ENCODE data around the gene STK10. TPM values are rescaled to one million over a fixed set of nuclear protein-coding genes. Genes with fewer than 3 reads are reported as not detected.
"Not testable (repeated sequence)": the region's sequence is repeated elsewhere in the genome, so short reads cannot be mapped to it uniquely, and the experiment has no call there.

The STK10 gene
- total RNA-seq, 1 donor from 2014 or later, result 66.2 TPM

DNA sequence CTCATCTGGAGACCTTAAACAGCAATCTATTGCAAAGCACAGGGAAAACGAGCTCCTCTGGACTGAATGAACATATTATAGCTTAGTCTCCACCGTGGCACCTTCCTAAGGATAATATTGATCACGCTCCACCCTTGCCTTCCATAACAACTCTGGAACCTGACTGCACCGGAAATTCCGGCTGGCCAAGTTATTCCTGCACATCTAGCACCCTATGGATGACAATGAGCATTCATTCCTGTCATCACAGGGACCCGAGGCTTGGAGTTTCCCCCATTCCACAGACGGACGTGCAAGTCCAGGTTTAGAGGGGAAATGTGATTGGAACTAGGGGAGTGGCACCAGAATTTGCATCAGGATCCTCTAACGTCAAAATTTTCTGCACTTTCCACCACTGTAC lies 27.5 kb downstream of the STK10 start:
- TF ChIP-seq, protein P1, sequence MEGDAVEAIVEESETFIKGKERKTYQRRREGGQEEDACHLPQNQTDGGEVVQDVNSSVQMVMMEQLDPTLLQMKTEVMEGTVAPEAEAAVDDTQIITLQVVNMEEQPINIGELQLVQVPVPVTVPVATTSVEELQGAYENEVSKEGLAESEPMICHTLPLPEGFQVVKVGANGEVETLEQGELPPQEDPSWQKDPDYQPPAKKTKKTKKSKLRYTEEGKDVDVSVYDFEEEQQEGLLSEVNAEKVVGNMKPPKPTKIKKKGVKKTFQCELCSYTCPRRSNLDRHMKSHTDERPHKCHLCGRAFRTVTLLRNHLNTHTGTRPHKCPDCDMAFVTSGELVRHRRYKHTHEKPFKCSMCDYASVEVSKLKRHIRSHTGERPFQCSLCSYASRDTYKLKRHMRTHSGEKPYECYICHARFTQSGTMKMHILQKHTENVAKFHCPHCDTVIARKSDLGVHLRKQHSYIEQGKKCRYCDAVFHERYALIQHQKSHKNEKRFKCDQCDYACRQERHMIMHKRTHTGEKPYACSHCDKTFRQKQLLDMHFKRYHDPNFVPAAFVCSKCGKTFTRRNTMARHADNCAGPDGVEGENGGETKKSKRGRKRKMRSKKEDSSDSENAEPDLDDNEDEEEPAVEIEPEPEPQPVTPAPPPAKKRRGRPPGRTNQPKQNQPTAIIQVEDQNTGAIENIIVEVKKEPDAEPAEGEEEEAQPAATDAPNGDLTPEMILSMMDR (IDR thresholded peaks at IDR 0.05), result no peak
- H3K9me3 Mint-ChIP-seq (ENCODE audit: unreplicated experiment), result no peaks in the 10 kb centered on the region
- H3K36me3 Mint-ChIP-seq (ENCODE audit: unreplicated experiment), result peaks cover 11% of the 10 kb centered on the region
- no peaks in the 10 kb centered on the region for H3K27me3 Mint-ChIP-seq (ENCODE audit: unreplicated experiment)
- peaks cover 19% of the 10 kb centered on the region for H3K4me1 Mint-ChIP-seq (ENCODE audit: unreplicated experiment)
- no peak overlapping the region for H3K27ac Mint-ChIP-seq (ENCODE audit: unreplicated experiment)
- no peak for DNase-seq (ENCODE audit: extremely low spot score, unreplicated experiment)
- H3K4me3 Mint-ChIP-seq (ENCODE audit: unreplicated experiment), result no peak overlapping the region

DNA sequence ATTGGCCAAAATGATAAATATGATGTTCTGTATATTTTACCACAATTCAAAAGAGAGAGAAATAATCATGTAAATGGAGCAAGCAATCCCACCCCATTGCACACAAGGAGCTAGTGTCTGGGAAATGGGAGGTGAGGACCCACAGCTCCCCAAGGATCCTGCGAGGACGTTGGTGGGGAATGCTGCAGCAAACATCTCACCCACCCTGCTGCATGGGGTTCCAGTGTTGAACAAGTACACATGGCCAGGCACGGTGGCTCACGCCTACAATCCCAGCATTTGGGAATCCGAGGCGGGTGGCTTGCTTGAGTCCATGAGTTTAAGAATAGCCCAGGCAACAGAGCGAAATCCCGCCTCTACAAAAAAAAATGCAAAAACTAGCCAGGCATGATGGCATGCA lies 29.0 kb downstream of the STK10 start:
- no peaks in the 10 kb centered on the region for H3K27me3 Mint-ChIP-seq (ENCODE audit: unreplicated experiment)
- TF ChIP-seq, protein P1 (IDR thresholded peaks at IDR 0.05), result no peak
- H3K4me1 Mint-ChIP-seq (ENCODE audit: unreplicated experiment), result peaks cover 12% of the 10 kb centered on the region
- H3K9me3 Mint-ChIP-seq (ENCODE audit: unreplicated experiment), result no peaks in the 10 kb centered on the region
- no peak overlapping the region for H3K27ac Mint-ChIP-seq (ENCODE audit: unreplicated experiment)
- peaks cover 22% of the 10 kb centered on the region for H3K36me3 Mint-ChIP-seq (ENCODE audit: unreplicated experiment)
- H3K4me3 Mint-ChIP-seq (ENCODE audit: unreplicated experiment), result no peak overlapping the region
- no peak for DNase-seq (ENCODE audit: extremely low spot score, unreplicated experiment)

DNA sequence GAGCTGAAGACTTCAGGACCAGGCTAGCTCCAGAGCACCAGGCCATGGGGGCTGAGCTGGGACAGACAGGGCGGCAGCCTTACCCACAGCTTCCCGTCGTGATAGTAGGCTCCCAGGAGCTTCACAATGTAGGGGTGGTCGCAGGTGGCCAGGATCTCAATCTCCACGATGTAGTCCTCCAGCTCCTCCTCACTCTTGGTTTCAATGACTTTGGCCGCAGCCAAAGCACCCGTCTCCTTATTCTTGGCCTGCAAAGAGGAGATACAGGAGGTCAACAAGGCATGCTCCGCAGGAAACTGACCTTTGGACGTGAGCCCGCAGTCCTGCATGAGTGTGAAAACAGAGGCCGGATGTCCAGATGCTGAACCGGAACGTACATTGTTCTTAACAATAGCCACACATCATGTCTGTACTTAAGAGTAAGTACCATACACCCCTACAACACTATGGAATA lies 31.5 kb downstream of the STK10 start:
- no peak overlapping the region for H3K27ac Mint-ChIP-seq (ENCODE audit: unreplicated experiment)
- peaks cover 2% of the 10 kb centered on the region for H3K4me1 Mint-ChIP-seq (ENCODE audit: unreplicated experiment)
- H3K4me3 Mint-ChIP-seq (ENCODE audit: unreplicated experiment), result no peak overlapping the region
- H3K27me3 Mint-ChIP-seq (ENCODE audit: unreplicated experiment), result no peaks in the 10 kb centered on the region
- DNase-seq (ENCODE audit: extremely low spot score, unreplicated experiment), result no peak
- TF ChIP-seq, protein P1 (IDR thresholded peaks at IDR 0.05), result no peak
- H3K36me3 Mint-ChIP-seq (ENCODE audit: unreplicated experiment), result peaks cover 40% of the 10 kb centered on the region
- no peaks in the 10 kb centered on the region for H3K9me3 Mint-ChIP-seq (ENCODE audit: unreplicated experiment)

DNA sequence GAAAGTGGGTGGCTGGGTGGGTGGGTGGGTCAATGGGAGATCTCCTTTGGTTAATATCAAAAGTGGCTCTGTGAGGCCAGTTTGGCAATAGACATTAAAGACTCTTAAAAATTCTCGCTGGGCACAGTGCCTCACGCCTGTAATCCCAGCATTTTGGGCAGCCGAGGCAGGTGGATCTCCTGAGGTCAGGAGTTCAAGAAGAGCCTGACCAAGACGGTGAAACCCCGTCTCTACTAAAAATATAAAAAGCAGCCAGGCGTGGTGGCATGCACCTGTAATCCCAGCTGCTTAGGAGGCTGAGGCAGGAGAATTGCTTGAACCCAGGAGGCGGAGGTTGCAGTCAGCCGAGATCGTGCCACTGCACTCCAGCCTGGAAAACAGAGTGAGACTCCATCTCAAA lies 32.9 kb downstream of the STK10 start:
- not testable (repeated sequence) for H3K27ac Mint-ChIP-seq (ENCODE audit: unreplicated experiment); DNase-seq (ENCODE audit: extremely low spot score, unreplicated experiment); H3K4me3 Mint-ChIP-seq (ENCODE audit: unreplicated experiment); H3K27me3 Mint-ChIP-seq (ENCODE audit: unreplicated experiment); H3K9me3 Mint-ChIP-seq (ENCODE audit: unreplicated experiment)
- H3K4me1 Mint-ChIP-seq (ENCODE audit: unreplicated experiment), result peaks cover 10% of the 10 kb centered on the region
- peaks cover 49% of the 10 kb centered on the region for H3K36me3 Mint-ChIP-seq (ENCODE audit: unreplicated experiment)

DNA sequence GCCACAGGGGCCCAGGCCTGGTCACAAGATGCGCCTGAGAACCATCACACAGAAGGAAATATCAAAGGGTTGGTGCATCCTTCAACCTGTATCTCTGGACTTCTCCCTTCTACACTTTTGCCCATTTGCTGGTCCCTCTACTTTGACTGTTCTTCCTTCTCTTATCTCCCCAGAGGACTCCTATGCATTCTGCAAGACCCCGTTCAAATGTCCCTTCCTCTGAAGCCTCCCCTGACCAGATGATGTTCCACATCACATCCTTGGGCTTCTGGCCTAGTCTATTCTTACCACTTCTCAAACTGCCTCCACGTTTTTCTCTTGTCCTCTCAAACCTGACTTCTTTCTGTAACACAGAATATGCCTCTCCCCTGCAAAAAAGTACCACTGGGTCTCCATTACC lies 34.3 kb downstream of the STK10 start:
- peaks cover 13% of the 10 kb centered on the region for H3K4me1 Mint-ChIP-seq (ENCODE audit: unreplicated experiment)

More for the DNA sequence above, 34.3 kb downstream of the STK10 start:
- H3K27me3 Mint-ChIP-seq (ENCODE audit: unreplicated experiment), result no peaks in the 10 kb centered on the region
- peaks cover 49% of the 10 kb centered on the region for H3K36me3 Mint-ChIP-seq (ENCODE audit: unreplicated experiment)
- no peak overlapping the region for H3K4me3 Mint-ChIP-seq (ENCODE audit: unreplicated experiment)
- DNase-seq (ENCODE audit: extremely low spot score, unreplicated experiment), result no peak
- no peaks in the 10 kb centered on the region for H3K9me3 Mint-ChIP-seq (ENCODE audit: unreplicated experiment)
- TF ChIP-seq, protein P1 (IDR thresholded peaks at IDR 0.05), result no peak
- no peak overlapping the region for H3K27ac Mint-ChIP-seq (ENCODE audit: unreplicated experiment)
